SK-N-SH (cell line): ENCODE measurements around the gene ASCC1. TPM values are rescaled to one million over a fixed set of nuclear protein-coding genes. Genes with fewer than 3 reads are reported as not detected.

Source experiments
- CTCF ChIA-PET: fragments of 300-600, 350-600 bp; formaldehyde crosslinking; extraction: SDS; loops from one replicate; lab custom pipeline; 2021; lab: Yijun Ruan, JAX
- POLR2A ChIA-PET: fragments of 350-600 bp; sonication (Branson Sonifier 250); formaldehyde crosslinking; extraction: SDS; loops from one replicate; lab custom pipeline; 2020; ENCODE audit warnings: antibody characterized with exemption, inconsistent platforms; lab: Yijun Ruan, JAX
- DNase-seq: peaks from one replicate; pipeline ENCODE4 v3.0.0; 2012
- H2AFZ ChIP-seq: fragments of 200-600 bp; sonication (generic); 2 replicates; pipeline ENCODE4 v1.8.1; 2016; ENCODE audit warnings: antibody characterized with exemption, mild to moderate bottlenecking, low read depth
- H3F3A ChIP-seq: fragments of 200-600 bp; sonication (generic); replicated peaks from 2 replicates; pipeline ENCODE3; 2016; ENCODE audit warnings: antibody characterized with exemption, mild to moderate bottlenecking; ENCODE audit not compliant: insufficient read depth
- H3K27ac ChIP-seq, 2 experiments: fragments of 200-500 bp in 1 of 2; fragments of 200-600 bp in 1 of 2; sonication (Bioruptor generic) in 1 of 2; sonication (generic), shearing (Covaris generic) in 1 of 2; 2 replicates each; pipeline versions ENCODE4 v1.5.1 to v1.6.1; 2014 to 2016; ENCODE audit warnings: low read depth in 2 of 2, inconsistent platforms in 1 of 2, low read length in 1 of 2, mild to moderate bottlenecking in 1 of 2, mixed read lengths in 1 of 2
- H3K27me3 ChIP-seq: fragments of 200-600 bp; sonication (generic), shearing (Covaris generic); 2 replicates; pipeline ENCODE4 v1.6.1; 2016; ENCODE audit warnings: mixed run types; ENCODE audit not compliant: insufficient read depth
- H3K36me3 ChIP-seq, 2 experiments: fragments of 200-500 bp in 1 of 2; fragments of 200-600 bp in 1 of 2; sonication (Bioruptor generic) in 1 of 2; sonication (generic) in 1 of 2; replicated peaks in 1 of 2; 2 replicates each; pipeline versions ENCODE3 to v1.5.1; 2014 to 2016; ENCODE audit warnings: low read length in 1 of 2, mild to moderate bottlenecking in 1 of 2; ENCODE audit not compliant: insufficient read depth in 2 of 2, control insufficient read depth in 1 of 2
- H3K4me1 ChIP-seq, 2 experiments: fragments of 200-500 bp in 1 of 2; fragments of 200-600 bp in 1 of 2; sonication (Bioruptor generic) in 1 of 2; sonication (generic), shearing (Covaris generic) in 1 of 2; 2 replicates each; pipeline versions ENCODE4 v1.5.1 to v1.6.1; 2014 to 2016; ENCODE audit warnings: low read depth in 1 of 2, low read length in 1 of 2, mixed run types in 1 of 2; ENCODE audit not compliant: insufficient read depth in 2 of 2, control insufficient read depth in 1 of 2
- H3K4me2 ChIP-seq: fragments of 200-600 bp; sonication (generic), shearing (Covaris generic); 2 replicates; pipeline ENCODE4 v1.6.1; 2017; ENCODE audit warnings: mixed run types
- H3K4me3 ChIP-seq, 2 experiments: fragments of 200-500 bp in 1 of 2; fragments of 200-600 bp in 1 of 2; sonication (Bioruptor generic) in 1 of 2; sonication (generic), shearing (Covaris generic) in 1 of 2; 2 replicates each; pipeline versions ENCODE4 v1.5.1 to v1.8.1; 2014 to 2016; ENCODE audit warnings: low read depth in 2 of 2, inconsistent platforms in 1 of 2, low read length in 1 of 2, mild to moderate bottlenecking in 1 of 2, mixed read lengths in 1 of 2, moderate library complexity in 1 of 2
- H3K79me2 ChIP-seq: fragments of 200-600 bp; sonication (generic); 2 replicates; pipeline ENCODE4 v1.8.1; 2017; ENCODE audit warnings: mild to moderate bottlenecking; ENCODE audit not compliant: insufficient read depth
- H3K9ac ChIP-seq: fragments of 200-600 bp; sonication (generic); 2 replicates; pipeline ENCODE4 v1.6.1; 2017; ENCODE audit warnings: mixed run types
- H3K9me2 ChIP-seq: fragments of 200-600 bp; sonication (generic); 2 replicates; pipeline ENCODE4 v1.6.1; 2017; ENCODE audit warnings: mixed run types
- H3K9me3 ChIP-seq: fragments of 200-600 bp; sonication (generic); 2 replicates; pipeline ENCODE4 v1.6.1; 2017; ENCODE audit warnings: mixed run types, mild to moderate bottlenecking, moderate library complexity
- H4K20me1 ChIP-seq: fragments of 200-600 bp; sonication (generic); 2 replicates; pipeline ENCODE4 v1.6.1; 2017; ENCODE audit warnings: mild to moderate bottlenecking, mixed run types; ENCODE audit not compliant: insufficient read depth
- ELF1 ChIP-seq: IDR thresholded peaks from 2 replicates; pipeline ENCODE4 v1.4.0; 2012
- FOSL2 ChIP-seq: IDR thresholded peaks from 2 replicates; pipeline ENCODE4 v1.4.0; 2012; ENCODE audit warnings: low read depth, mild to moderate bottlenecking, moderate library complexity, borderline replicate concordance
- FOXJ3 ChIP-seq: sonication (generic); formaldehyde crosslinking; IDR thresholded peaks from 2 replicates; pipeline ENCODE4 v1.5.1; 2020; ENCODE audit warnings: mild to moderate bottlenecking, missing genetic modification reagents
- FOXM1 ChIP-seq: IDR thresholded peaks from 2 replicates; pipeline ENCODE4 v1.4.0; 2012; ENCODE audit warnings: low read depth, mild to moderate bottlenecking
- MEF2A ChIP-seq: IDR thresholded peaks from 2 replicates; pipeline ENCODE4 v1.4.0; 2012; ENCODE audit warnings: low read depth, borderline replicate concordance
- MXI1 ChIP-seq: IDR thresholded peaks from 2 replicates; pipeline ENCODE4 v1.6.1; 2012; ENCODE audit warnings: mild to moderate bottlenecking, low read depth, low read length, improper control_type of control experiment
- NFIC ChIP-seq: IDR thresholded peaks from 2 replicates; pipeline ENCODE4 v1.4.0; 2012; ENCODE audit warnings: borderline replicate concordance
- POLR2AphosphoS5 ChIP-seq: IDR thresholded peaks from 2 replicates; pipeline ENCODE4 v1.6.1; 2012; ENCODE audit warnings: low read depth, low read length
- RXRA ChIP-seq: IDR thresholded peaks from 2 replicates; pipeline ENCODE4 v1.4.0; 2012; ENCODE audit warnings: low read depth, mild to moderate bottlenecking, borderline replicate concordance
- SIN3A ChIP-seq: IDR thresholded peaks from 2 replicates; pipeline ENCODE4 v1.6.1; 2012; ENCODE audit warnings: low read depth, mild to moderate bottlenecking, low read length, moderate library complexity, borderline replicate concordance
- YY1 ChIP-seq: IDR thresholded peaks from 2 replicates; pipeline ENCODE4 v1.4.0; 2012; ENCODE audit warnings: low read depth, mild to moderate bottlenecking
- WGBS: methylation state at CpG from one replicate; pipeline ENCODE4 v1.1.6; 2017; ENCODE audit warnings: low lambda C conversion rate; 5-methylcytosine and 5-hydroxymethylcytosine counted together
- polyA plus RNA-seq, 3 experiments: library from polyadenylated mRNA; depleted of rRNA; stranded (reverse); fragments of >200 nt; gene quantifications; 2 replicates each; pipeline ENCODE4 v1.2.3, GENCODE V29; 2012
- TF ChIP-seq, protein P1 (sequence below): fragments of 150-350 bp; IDR thresholded peaks from 2 replicates; pipeline ENCODE4 v1.6.1; 2016; ENCODE audit warnings: mild to moderate bottlenecking, low read depth, low read length
- TF ChIP-seq, protein P2 (sequence below): IDR thresholded peaks from 2 replicates; pipeline ENCODE4 v1.4.0; 2012; ENCODE audit warnings: low read depth, borderline replicate concordance
- TF ChIP-seq, protein P3 (sequence below): IDR thresholded peaks from 2 replicates; pipeline ENCODE4 v1.4.0; 2012; ENCODE audit warnings: low read depth
- TF ChIP-seq, protein P4 (sequence below): IDR thresholded peaks from 2 replicates; pipeline ENCODE4 v1.4.0; 2012; ENCODE audit warnings: low read depth, borderline replicate concordance

The ASCC1 gene
- polyA plus RNA-seq, 1 of the 3 experiments (the other 2 are of a cell fraction): 15.0 TPM

DNA sequence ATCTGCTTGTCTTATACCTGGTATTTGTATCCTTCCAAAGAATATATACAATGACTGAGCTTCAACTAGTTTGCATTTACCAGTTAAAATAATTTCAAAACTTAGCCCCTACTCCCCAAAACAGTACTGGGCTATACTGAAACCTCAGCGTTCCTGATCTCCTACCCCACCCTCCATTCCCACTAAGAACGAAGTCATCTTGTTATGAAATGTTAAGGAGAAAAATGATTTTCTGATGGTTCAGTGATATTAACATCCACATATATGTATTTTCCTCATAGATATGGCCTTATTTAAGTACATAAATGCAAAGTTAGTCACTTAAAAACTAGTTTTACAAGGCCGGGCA, 29.1 kb downstream of the ASCC1 start:
- WGBS: 78% methylated on average over 3 of the region's 3 CpGs
- peaks cover 5 to 17% of the 10 kb centered on the region in 2 experiments; a peak in 2 of 4 replicates for H3K4me1 ChIP-seq
- peaks cover 5% of the 10 kb centered on the region for H3F3A ChIP-seq
- H3K9ac ChIP-seq: peak overlapping the region; percentile 39
- H3K27ac ChIP-seq: peak overlapping the region; percentile 80 to 86
- ChIA-PET CTCF (interaction anchor here (0.6 kb wide), 1 partner anchor 120 kb away, joined by 3 read pairs; no protein-coding TSS in a partner anchor), POLR2A (no interaction called here)
- 0 out of 2 replicates have a peak, but pooled peaks cover 6% of the 10 kb centered on the region for H3K9me3 ChIP-seq
- TF ChIP-seq FOXM1: no peak
- TF ChIP-seq, protein P1, sequence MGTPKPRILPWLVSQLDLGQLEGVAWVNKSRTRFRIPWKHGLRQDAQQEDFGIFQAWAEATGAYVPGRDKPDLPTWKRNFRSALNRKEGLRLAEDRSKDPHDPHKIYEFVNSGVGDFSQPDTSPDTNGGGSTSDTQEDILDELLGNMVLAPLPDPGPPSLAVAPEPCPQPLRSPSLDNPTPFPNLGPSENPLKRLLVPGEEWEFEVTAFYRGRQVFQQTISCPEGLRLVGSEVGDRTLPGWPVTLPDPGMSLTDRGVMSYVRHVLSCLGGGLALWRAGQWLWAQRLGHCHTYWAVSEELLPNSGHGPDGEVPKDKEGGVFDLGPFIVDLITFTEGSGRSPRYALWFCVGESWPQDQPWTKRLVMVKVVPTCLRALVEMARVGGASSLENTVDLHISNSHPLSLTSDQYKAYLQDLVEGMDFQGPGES: no peak
- no peak for TF ChIP-seq POLR2AphosphoS5
- TF ChIP-seq FOXJ3 (CRISPR knock-in tag): no peak
- TF ChIP-seq NFIC: no peak
- no peak for TF ChIP-seq MXI1
- no peak for TF ChIP-seq SIN3A
- no peak for TF ChIP-seq ELF1
- TF ChIP-seq FOSL2: no peak
- TF ChIP-seq, protein P2, sequence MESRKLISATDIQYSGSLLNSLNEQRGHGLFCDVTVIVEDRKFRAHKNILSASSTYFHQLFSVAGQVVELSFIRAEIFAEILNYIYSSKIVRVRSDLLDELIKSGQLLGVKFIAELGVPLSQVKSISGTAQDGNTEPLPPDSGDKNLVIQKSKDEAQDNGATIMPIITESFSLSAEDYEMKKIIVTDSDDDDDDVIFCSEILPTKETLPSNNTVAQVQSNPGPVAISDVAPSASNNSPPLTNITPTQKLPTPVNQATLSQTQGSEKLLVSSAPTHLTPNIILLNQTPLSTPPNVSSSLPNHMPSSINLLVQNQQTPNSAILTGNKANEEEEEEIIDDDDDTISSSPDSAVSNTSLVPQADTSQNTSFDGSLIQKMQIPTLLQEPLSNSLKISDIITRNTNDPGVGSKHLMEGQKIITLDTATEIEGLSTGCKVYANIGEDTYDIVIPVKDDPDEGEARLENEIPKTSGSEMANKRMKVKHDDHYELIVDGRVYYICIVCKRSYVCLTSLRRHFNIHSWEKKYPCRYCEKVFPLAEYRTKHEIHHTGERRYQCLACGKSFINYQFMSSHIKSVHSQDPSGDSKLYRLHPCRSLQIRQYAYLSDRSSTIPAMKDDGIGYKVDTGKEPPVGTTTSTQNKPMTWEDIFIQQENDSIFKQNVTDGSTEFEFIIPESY: no peak
- TF ChIP-seq, protein P3, sequence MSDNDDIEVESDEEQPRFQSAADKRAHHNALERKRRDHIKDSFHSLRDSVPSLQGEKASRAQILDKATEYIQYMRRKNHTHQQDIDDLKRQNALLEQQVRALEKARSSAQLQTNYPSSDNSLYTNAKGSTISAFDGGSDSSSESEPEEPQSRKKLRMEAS: no peak
- no peak for TF ChIP-seq MEF2A
- TF ChIP-seq, protein P4, sequence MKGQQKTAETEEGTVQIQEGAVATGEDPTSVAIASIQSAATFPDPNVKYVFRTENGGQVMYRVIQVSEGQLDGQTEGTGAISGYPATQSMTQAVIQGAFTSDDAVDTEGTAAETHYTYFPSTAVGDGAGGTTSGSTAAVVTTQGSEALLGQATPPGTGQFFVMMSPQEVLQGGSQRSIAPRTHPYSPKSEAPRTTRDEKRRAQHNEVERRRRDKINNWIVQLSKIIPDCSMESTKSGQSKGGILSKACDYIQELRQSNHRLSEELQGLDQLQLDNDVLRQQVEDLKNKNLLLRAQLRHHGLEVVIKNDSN: no peak
- TF ChIP-seq YY1: no peak
- no peak for TF ChIP-seq RXRA
- H3K4me2 ChIP-seq: peak overlapping the region; percentile 23
- peaks cover 5 to 32% of the 10 kb centered on the region in 2 experiments for H3K36me3 ChIP-seq
- no peaks in the 10 kb centered on the region for H3K79me2 ChIP-seq
- no peaks in the 10 kb centered on the region for H3K27me3 ChIP-seq
- peak overlapping the region; percentile 77; the same call in 1 of the 2 replicates for H2AFZ ChIP-seq
- no peaks in the 10 kb centered on the region for H3K9me2 ChIP-seq
- H4K20me1 ChIP-seq: no peaks in the 10 kb centered on the region
- peak overlapping the region in 1 of 2 experiments; percentile 10; a peak in 1 of 4 replicates for H3K4me3 ChIP-seq
- no peak for DNase-seq
